NCI-H2107 (cell line): ENCODE measurements around the gene RGS3.

ENCODE experiments used
- DNase-seq: peaks from one replicate; lab custom pipeline; 2025; lab: John Stamatoyannopoulos, UW

Gene RGS3

DNA sequence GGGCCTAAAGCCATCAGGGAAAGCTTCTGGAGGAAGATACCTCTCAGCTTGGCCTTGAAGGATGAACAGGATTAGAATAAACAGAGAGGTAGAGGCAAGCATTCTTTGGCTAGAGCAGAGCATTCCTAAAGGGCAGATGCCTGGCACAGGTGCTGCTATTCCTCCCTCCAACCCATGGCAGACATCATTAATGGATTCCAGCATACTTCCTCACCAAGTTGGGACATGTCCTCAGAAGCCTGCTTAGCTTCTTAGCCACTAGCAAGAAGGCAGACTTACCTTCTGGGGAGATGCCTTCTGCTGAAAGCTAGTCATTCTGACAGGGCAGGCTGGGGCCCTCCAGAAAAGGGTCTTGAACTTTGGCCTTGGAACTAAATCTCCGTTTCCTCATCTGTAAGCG is 122.0 kb downstream of the RGS3 start:
- DNase-seq: no peak

GRCh38 chr9:113587471-113588031 is 124.0 kb downstream of the RGS3 start:
- no peak for DNase-seq

GRCh38 chr9:113588242-113588810 is 124.8 kb downstream of the RGS3 start:
- no peak for DNase-seq

GRCh38 chr9:113588936-113589335 is 125.4 kb downstream of the RGS3 start:
- no peak for DNase-seq

- no peak for DNase-seq
These were observed 125.9 kb downstream of the RGS3 start for GRCh38 chr9:113589407-113589806.

DNA sequence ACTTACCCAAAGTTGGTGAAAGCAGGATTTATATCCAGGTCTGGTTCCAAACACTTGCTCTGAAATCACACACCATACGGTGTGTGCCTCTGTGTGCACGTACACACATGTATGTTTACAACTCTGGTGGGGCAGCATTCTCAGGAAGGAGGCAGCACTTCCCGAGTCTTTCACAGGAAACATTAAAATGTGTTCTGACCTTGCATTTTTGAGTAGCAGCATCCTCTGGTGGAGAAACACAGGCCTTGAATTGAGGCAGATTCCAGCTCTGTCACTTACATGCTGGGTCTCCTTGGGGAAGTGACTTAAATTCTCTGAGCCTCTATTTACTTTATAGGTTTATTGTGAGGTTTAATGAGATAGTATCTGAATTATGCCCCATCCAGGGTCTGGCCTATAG is 126.4 kb downstream of the RGS3 start:
- DNase-seq: no peak

- no peak for DNase-seq
These were observed 126.9 kb downstream of the RGS3 start for GRCh38 chr9:113590389-113590788.

DNA sequence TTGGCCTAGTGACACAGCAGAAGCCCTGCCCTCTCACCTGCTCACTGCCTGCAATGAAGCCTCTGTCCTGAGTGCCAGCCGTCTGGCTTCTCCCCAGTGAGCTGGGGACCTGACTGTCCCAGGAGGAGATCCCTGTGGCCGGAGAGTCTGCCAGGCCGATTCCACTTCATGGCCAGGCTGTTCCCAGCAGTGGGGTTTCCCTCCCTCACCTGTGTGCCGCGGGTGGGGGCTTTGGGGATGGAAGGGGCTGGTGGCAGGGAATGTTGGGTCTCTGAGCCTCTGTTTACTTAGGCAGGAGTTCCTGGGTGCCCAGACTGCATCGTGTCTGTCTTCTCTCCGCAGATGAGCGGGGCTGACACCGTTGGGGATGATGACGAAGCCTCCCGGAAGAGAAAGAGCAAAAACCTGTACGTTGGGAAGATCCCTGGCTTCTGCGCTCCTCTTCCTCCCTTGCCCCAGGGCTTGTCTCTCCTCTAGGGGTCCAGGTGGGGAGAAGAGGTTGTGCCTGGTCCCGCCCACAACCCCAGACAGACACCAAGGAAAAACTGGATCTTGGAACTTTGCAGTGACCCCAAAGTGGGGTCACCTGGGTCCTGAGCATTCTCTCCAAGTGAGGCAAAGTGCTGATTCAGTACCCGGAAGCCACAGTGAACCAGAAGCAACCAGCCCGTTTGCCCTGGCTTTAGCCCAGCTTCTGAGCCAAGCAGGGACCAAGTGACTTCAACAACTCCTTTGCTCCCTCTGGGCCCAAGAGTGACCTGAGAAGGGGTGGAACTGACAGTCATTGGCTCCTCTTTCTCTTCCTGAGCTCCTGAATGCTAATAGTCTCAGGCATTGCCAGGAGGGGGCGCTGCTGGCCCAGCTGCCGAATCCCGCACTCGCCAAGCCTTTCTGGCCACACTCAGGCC is 127.7 kb downstream of the RGS3 start:
- peak; percentile 34 for DNase-seq

DNA sequence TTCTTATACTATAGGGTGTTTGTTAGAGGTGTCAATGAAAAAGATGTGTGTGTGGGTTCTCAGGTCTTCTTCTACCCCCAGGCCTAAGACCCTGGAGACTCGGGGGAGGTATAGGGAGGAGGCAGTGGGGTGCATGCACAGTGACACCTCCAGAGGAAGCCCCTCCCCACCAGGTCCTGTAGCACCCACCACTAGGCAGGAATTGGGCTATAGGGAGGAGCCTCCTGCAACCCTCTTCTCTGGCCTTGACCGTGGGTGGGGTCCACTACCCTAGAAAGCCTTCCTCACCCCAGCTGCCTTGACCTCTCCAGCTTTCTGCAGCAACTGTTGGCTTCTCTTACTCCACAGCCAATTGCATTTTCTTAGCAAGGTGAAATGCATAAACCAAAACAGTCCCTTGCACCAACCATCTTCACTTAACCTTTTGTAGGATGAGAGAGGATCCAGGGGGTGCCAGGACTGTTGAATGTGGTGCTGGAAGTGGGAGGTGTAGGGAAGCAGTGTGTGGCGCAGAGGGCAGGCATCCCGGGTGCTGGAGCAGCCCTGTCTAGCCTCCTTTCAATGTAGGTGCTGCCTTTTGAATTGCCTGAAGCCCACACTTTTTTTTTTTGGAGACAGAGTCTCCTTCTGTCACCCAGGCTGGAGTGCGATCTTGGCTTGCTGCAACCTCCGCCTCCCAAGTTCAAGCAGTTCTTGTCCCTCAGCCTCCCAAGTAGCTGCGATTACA is 128.5 kb downstream of the RGS3 start:
- no peak for DNase-seq

GRCh38 chr9:113592876-113593575 is 129.5 kb downstream of the RGS3 start:
- DNase-seq: no peak

- DNase-seq: no peak
These were observed 130.3 kb downstream of the RGS3 start for GRCh38 chr9:113593682-113594281.

GRCh38 chr9:113594484-113595299 is 131.2 kb downstream of the RGS3 start:
- DNase-seq: no peak

- DNase-seq: no peak
These were observed 133.2 kb downstream of the RGS3 start for GRCh38 chr9:113596616-113597320.

GRCh38 chr9:113597390-113598241 is 134.1 kb downstream of the RGS3 start:
- DNase-seq: no peak

DNA sequence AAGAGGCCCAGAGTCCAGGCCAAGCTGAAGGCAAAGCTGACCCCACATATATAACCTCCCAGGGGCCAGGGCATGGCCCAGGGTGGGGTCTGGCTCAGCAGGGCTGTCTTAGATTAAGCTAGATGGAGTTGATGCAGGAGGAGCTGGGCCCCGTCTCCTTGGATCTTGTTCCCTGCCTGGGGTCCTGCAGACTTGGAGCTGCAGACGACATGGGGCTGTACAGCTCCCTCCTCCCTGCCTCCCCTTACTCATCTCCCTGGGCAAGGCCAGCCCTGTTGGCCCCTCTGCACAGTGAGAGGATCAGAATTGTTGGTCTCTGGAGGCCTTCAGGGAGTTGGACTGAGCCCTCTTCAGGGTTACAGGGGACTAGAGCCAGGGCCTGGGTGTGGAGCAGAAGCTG is 134.9 kb downstream of the RGS3 start:
- no peak for DNase-seq

DNA sequence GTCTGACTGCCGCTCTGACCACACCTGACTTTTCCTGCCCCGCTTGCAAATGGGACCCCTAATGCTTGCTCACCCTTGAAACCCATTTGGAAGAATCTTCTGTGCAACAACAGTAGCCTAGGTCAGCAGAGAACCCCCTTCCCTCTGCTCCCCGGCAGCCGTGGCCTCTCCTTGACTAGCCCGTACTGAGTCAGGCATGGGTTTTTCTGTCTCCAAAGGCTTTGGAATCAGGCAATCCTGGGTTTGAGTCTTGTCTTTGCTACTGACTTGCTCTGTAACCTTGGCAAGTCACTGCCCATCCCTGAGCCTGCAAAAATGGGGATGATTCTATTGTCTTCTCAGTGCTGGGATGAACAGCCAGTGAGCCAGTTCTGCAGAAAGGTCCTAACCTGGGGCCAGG is 135.4 kb downstream of the RGS3 start:
- no peak for DNase-seq

DNA sequence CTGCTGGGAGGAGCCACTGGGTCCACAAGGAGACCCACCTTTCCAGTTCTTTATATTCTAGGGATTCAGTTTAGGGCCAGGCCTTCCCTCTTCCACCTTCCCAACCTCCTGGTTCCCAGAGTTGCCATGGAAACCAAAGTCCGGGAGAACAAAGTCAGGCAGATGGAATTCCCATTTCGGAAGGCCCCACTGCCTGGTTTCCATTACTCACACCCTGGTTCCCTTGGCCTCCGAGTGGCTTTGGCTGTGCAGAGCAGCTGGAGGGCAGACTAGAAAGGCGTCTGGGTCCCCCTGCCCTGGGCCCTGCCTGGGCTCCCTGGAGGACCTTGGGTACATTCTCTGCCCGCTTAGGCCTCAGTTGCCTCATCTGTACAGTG is 136.1 kb downstream of the RGS3 start:
- no peak for DNase-seq

- no peak for DNase-seq
These were observed 136.7 kb downstream of the RGS3 start for GRCh38 chr9:113600023-113600823.
